ENCODE results near the gene SHMT2. TPM values are rescaled to one million over a fixed set of nuclear protein-coding genes. Genes with fewer than 3 reads are reported as not detected.
A peak's percentile ranks its signal among the peaks of the same experiment; 100 is the strongest.

SHMT2 gene
- total and polyA plus RNA-seq, 9 of the 15 experiments (the other 6 are each of a cell fraction or from before 2014, with no cell fraction given), result 46.1 to 319 (median 115) TPM

GRCh38 chr12:57243521-57244311, 14.2 kb downstream of the SHMT2 start (continued):
- TF ChIP-seq RBFOX2 (IDR thresholded peaks at IDR 0.05; ENCODE audit: low read depth, low read length) (0 out of 2 replicates have a peak, but pooled peaks have one; percentile 47), ZC3H4 (CRISPR knock-in tag; IDR thresholded peaks at IDR 0.05; ENCODE audit: borderline replicate concordance) (no peak), TAF1 (IDR thresholded peaks at IDR 0.05; ENCODE audit: control insufficient read depth, extremely low read depth, insufficient read depth, low read length, severe bottlenecking) (no peak), CEBPB (tag; IDR thresholded peaks at IDR 0.05) (no peak), SMARCB1 (IDR thresholded peaks at IDR 0.05; ENCODE audit: insufficient read length, low read depth) (no peak), SMARCC2 (IDR thresholded peaks at IDR 0.05; ENCODE audit: low read depth) (no peak), NCOA4 (IDR thresholded peaks at IDR 0.05; ENCODE audit: partially characterized antibody) (no peak), FOXP1 (CRISPR knock-in tag; IDR thresholded peaks at IDR 0.05) (0 out of 2 replicates have a peak, but pooled peaks have one; percentile 53), HMG20B (CRISPR knock-in tag; IDR thresholded peaks at IDR 0.05) (no peak), ZBTB43 (CRISPR knock-in tag; IDR thresholded peaks at IDR 0.05) (no peak), ZNF740 (CRISPR knock-in tag; IDR thresholded peaks at IDR 0.05) (no peak), ZNF740 (tag; IDR thresholded peaks at IDR 0.05) (no peak), DIDO1 (tag; IDR thresholded peaks at IDR 0.05; ENCODE audit: low read depth) (no peak), SUPT5H (IDR thresholded peaks at IDR 0.05) (no peak), MAFF (IDR thresholded peaks at IDR 0.05; ENCODE audit: low read length) (no peak), ZNF143 (CRISPR knock-in tag; IDR thresholded peaks at IDR 0.05) (no peak), POLR2G (IDR thresholded peaks at IDR 0.05; ENCODE audit: low read depth, low read length) (peak; percentile 64), ZNF561 (CRISPR knock-in tag; conservative IDR thresholded peaks at IDR 0.05) (no peak), ZNF175 (CRISPR knock-in tag; IDR thresholded peaks at IDR 0.05; ENCODE audit: low read depth) (no peak)

Measured in K562 (cell line).